ENCODE data around the gene CATSPERE. TPM values are rescaled to one million over a fixed set of nuclear protein-coding genes. Genes with fewer than 3 reads are reported as not detected.
"Not testable (repeated sequence)": the region's sequence is repeated elsewhere in the genome, so short reads cannot be mapped to it uniquely, and the experiment has no call there.

Gene CATSPERE
- total and polyA plus RNA-seq, 7 donors, result 0.15 to 0.60 (median 0.42) TPM

- no peaks in the 10 kb centered on the region for H3K27me3 ChIP-seq (ENCODE audit: insufficient read depth in 3 of 3, low read length in 2 of 3)
- no peak for TF ChIP-seq CTCF (IDR thresholded peaks at IDR 0.05)
- 94 to 97% (median 95%) methylated on average over 2 of the region's 2 CpGs for WGBS, 3 donors
- peaks cover 56% of the 10 kb centered on the region for H3K9me3 ChIP-seq
- no peak for DNase-seq
- intact Hi-C loops (cut with DNase I), result no loop called here
- ATAC-seq, result no peak
- no peak overlapping the region for H3K4me3 ChIP-seq
- no peak overlapping the region for H3K27ac ChIP-seq
- H3K36me3 ChIP-seq (ENCODE audit: insufficient read depth in 1 of 2, low read depth in 1 of 2), result no peaks in the 10 kb centered on the region
- no peaks in the 10 kb centered on the region for H3K4me1 ChIP-seq
Measured at GRCh38 chr1:244573768-244574167, 112.7 kb downstream of the CATSPERE start.

GRCh38 chr1:244576259-244576892, 115.3 kb downstream of the CATSPERE start:
- Histone ChIP-seq H3K27ac (no peak overlapping the region), H3K27me3 (ENCODE audit: insufficient read depth in 3 of 3, low read length in 2 of 3) (no peaks in the 10 kb centered on the region), H3K4me1 (no peaks in the 10 kb centered on the region), H3K4me3 (no peak overlapping the region), H3K36me3 (ENCODE audit: insufficient read depth in 1 of 2, low read depth in 1 of 2) (no peaks in the 10 kb centered on the region), H3K9me3 (peaks cover 56% of the 10 kb centered on the region)
- 95 to 99% (median 96%) methylated on average over 3 of the region's 3 CpGs for WGBS, 3 donors
- no peak for TF ChIP-seq CTCF (IDR thresholded peaks at IDR 0.05)
- DNase-seq (no peak), ATAC-seq (no peak)
- intact Hi-C loops (cut with DNase I), result no loop called here

- H3K9me3 ChIP-seq, result peaks cover 50% of the 10 kb centered on the region
- ATAC-seq; H3K27me3 ChIP-seq (ENCODE audit: insufficient read depth in 3 of 3, low read length in 2 of 3); DNase-seq; H3K4me1 ChIP-seq; H3K36me3 ChIP-seq (ENCODE audit: insufficient read depth in 1 of 2, low read depth in 1 of 2); H3K27ac ChIP-seq; H3K4me3 ChIP-seq; intact Hi-C loops (cut with DNase I): not testable (repeated sequence)
- 90 to 94% (median 92%) methylated on average over 7 of the region's 7 CpGs for WGBS, 3 donors
Measured at GRCh38 chr1:244578205-244578604, 117.1 kb downstream of the CATSPERE start.

- 78 to 81% (median 78%) methylated on average over 11 of the region's 11 CpGs for WGBS, 3 donors
- intact Hi-C loops (cut with DNase I), result no loop called here
- H3K9me3 ChIP-seq, result peaks cover under 1% of the 10 kb centered on the region
- no peaks in the 10 kb centered on the region for H3K4me1 ChIP-seq
- DNase-seq (no peak), ATAC-seq (no peak)
- no peaks in the 10 kb centered on the region for H3K36me3 ChIP-seq (ENCODE audit: insufficient read depth in 1 of 2, low read depth in 1 of 2)
- no peak for TF ChIP-seq CTCF (IDR thresholded peaks at IDR 0.05)
- no peak overlapping the region for H3K27ac ChIP-seq
- no peak overlapping the region for H3K4me3 ChIP-seq
- no peaks in the 10 kb centered on the region for H3K27me3 ChIP-seq (ENCODE audit: insufficient read depth in 3 of 3, low read length in 2 of 3)
Measured at GRCh38 chr1:244583358-244583982, 122.4 kb downstream of the CATSPERE start.

GRCh38 chr1:244585867-244586266, 124.8 kb downstream of the CATSPERE start:
- 87 to 93% (median 92%) methylated on average over 4 of the region's 4 CpGs for WGBS, 3 donors
- no peak for TF ChIP-seq CTCF (IDR thresholded peaks at IDR 0.05)
- intact Hi-C loops (cut with DNase I), result no loop called here
- ATAC-seq (no peak), DNase-seq (no peak)
- no peaks in the 10 kb centered on the region for H3K36me3 ChIP-seq (ENCODE audit: insufficient read depth in 1 of 2, low read depth in 1 of 2)
- H3K9me3 ChIP-seq, result no peaks in the 10 kb centered on the region
- no peak overlapping the region for H3K27ac ChIP-seq
- no peaks in the 10 kb centered on the region for H3K27me3 ChIP-seq (ENCODE audit: insufficient read depth in 3 of 3, low read length in 2 of 3)
- H3K4me1 ChIP-seq, result no peaks in the 10 kb centered on the region
- no peak overlapping the region for H3K4me3 ChIP-seq

All from psoas muscle (tissue), 8 donors.